GM13977 (cell line): ENCODE measurements around the gene IL4R.

Source experiments
- DNase-seq: peaks from one replicate; pipeline ENCODE4 v3.0.0; 2012; ENCODE audit warnings: low spot score
- CTCF ChIP-seq: IDR thresholded peaks from 2 replicates; pipeline ENCODE4 v1.5.1; 2012; ENCODE audit warnings: mild to moderate bottlenecking, control low read depth; ENCODE audit not compliant: insufficient read depth; ENCODE audit errors: extremely low read depth, missing control alignments
- in situ Hi-C: fragments of 300-500 bp; cut with MboI; formaldehyde crosslinking; loops from one replicate; pipeline ENCODE4 v1.12.0; 2022; ENCODE audit warnings: low sequenced_read_pairs, low pct_unique_long_range_greater_than_20kb, mixed read lengths, inconsistent platforms; ENCODE audit not compliant: unreplicated experiment

The IL4R gene

GRCh38 chr16:27366687-27367460, 53.1 kb downstream of the IL4R start:
- TF ChIP-seq CTCF: no peak
- peak; percentile 48 for DNase-seq
- in situ Hi-C loops: no loop called here

GRCh38 chr16:27367461-27368357, 53.9 kb downstream of the IL4R start:
- peak; percentile 81 for DNase-seq
- peak; percentile 83 for TF ChIP-seq CTCF
- in situ Hi-C loops: no loop called here

- in situ Hi-C loops: no loop called here
- TF ChIP-seq CTCF: no peak
- no peak for DNase-seq
These were observed 54.6 kb downstream of the IL4R start for GRCh38 chr16:27368358-27368722.

- in situ Hi-C loops: loop anchor here (10.0 kb wide), 1 partner anchor 195 kb away; no protein-coding TSS in a partner anchor
- TF ChIP-seq CTCF: no peak
- DNase-seq: no peak
These were observed 56.0 kb downstream of the IL4R start for GRCh38 chr16:27369806-27370205.

GRCh38 chr16:27370318-27370717, 56.5 kb downstream of the IL4R start:
- TF ChIP-seq CTCF: no peak
- no peak for DNase-seq
- in situ Hi-C loops: loop anchor here (10.0 kb wide), 1 partner anchor 196 kb away; no protein-coding TSS in a partner anchor

- TF ChIP-seq CTCF: no peak
- DNase-seq: no peak
- in situ Hi-C loops: loop anchor here (10.0 kb wide), 1 partner anchor 199 kb away; no protein-coding TSS in a partner anchor
These were observed 59.5 kb downstream of the IL4R start for GRCh38 chr16:27373312-27373711.
